H9 (cell line): ENCODE data around the gene HABP4. TPM values are rescaled to one million over a fixed set of nuclear protein-coding genes. Genes with fewer than 3 reads are reported as not detected.

Source experiments
- DNase-seq: peaks from one replicate; pipeline ENCODE4 v3.0.0-alpha.2; 2017
- H2AFZ ChIP-seq: one replicate; pipeline ENCODE4 v1.6.1; 2013; ENCODE audit warnings: mild to moderate bottlenecking, low read length, control low read depth, moderate library complexity
- H2AK5ac ChIP-seq: 2 replicates; pipeline ENCODE4 v1.6.1; 2013; ENCODE audit warnings: low read length, control low read depth, mixed read lengths; ENCODE audit not compliant: insufficient read length
- H2BK120ac ChIP-seq: one replicate; pipeline ENCODE4 v1.6.1; 2013; ENCODE audit warnings: low read depth, mild to moderate bottlenecking, low read length, control low read depth, inconsistent platforms; ENCODE audit not compliant: poor library complexity, severe bottlenecking
- H2BK12ac ChIP-seq: 2 replicates; pipeline ENCODE4 v1.6.1; 2013; ENCODE audit warnings: low read length, control low read depth, mixed read lengths, low read depth; ENCODE audit not compliant: insufficient read length
- H2BK15ac ChIP-seq: 2 replicates; pipeline ENCODE4 v1.6.1; 2013; ENCODE audit warnings: low read depth, low read length, control low read depth
- H2BK20ac ChIP-seq: one replicate; pipeline ENCODE4 v1.6.1; 2013; ENCODE audit warnings: low read depth, mild to moderate bottlenecking, low read length, control low read depth, inconsistent platforms; ENCODE audit not compliant: poor library complexity, severe bottlenecking
- H2BK5ac ChIP-seq: 2 replicates; pipeline ENCODE4 v1.6.1; 2013; ENCODE audit warnings: low read length, control low read depth, mixed read lengths; ENCODE audit not compliant: insufficient read length
- H3K14ac ChIP-seq: 2 replicates; pipeline ENCODE4 v1.6.1; 2013; ENCODE audit warnings: low read length, control low read depth; ENCODE audit not compliant: insufficient read depth
- H3K18ac ChIP-seq: 2 replicates; pipeline ENCODE4 v1.6.1; 2013; ENCODE audit warnings: low read depth, mild to moderate bottlenecking, mixed read lengths, low read length, control low read depth; ENCODE audit not compliant: insufficient read length
- H3K23ac ChIP-seq: 2 replicates; pipeline ENCODE4 v1.6.1; 2013; ENCODE audit warnings: low read length, control low read depth, mixed read lengths, low read depth; ENCODE audit not compliant: insufficient read length
- H3K23me2 ChIP-seq: 2 replicates; pipeline ENCODE4 v1.6.1; 2013; ENCODE audit warnings: low read depth, mild to moderate bottlenecking, mixed read lengths, low read length, control low read depth; ENCODE audit not compliant: insufficient read length, poor library complexity, severe bottlenecking
- H3K27ac ChIP-seq: 2 replicates; pipeline ENCODE4 v1.5.1; 2013; ENCODE audit warnings: low read length, control low read depth, mixed read lengths, low read depth; ENCODE audit not compliant: insufficient read length
- H3K27me3 ChIP-seq: 2 replicates; pipeline ENCODE4 v1.6.1; 2013; ENCODE audit warnings: low read length, control low read depth, inconsistent platforms; ENCODE audit not compliant: insufficient read depth
- H3K4ac ChIP-seq: 2 replicates; pipeline ENCODE4 v1.6.1; 2013; ENCODE audit warnings: low read depth, mild to moderate bottlenecking, control low read depth, inconsistent platforms, low read length, moderate library complexity
- H3K4me1 ChIP-seq: 2 replicates; pipeline ENCODE4 v1.6.1; 2013; ENCODE audit warnings: low read length, control low read depth, inconsistent platforms; ENCODE audit not compliant: insufficient read depth
- H3K4me2 ChIP-seq: 2 replicates; pipeline ENCODE4 v1.6.1; 2013; ENCODE audit warnings: low read length, control low read depth, mixed read lengths; ENCODE audit not compliant: insufficient read length, insufficient read depth
- H3K56ac ChIP-seq: 2 replicates; pipeline ENCODE4 v1.6.1; 2013; ENCODE audit warnings: low read depth, mild to moderate bottlenecking, mixed read lengths, low read length, control low read depth; ENCODE audit not compliant: insufficient read length
- H3K79me1 ChIP-seq: 2 replicates; pipeline ENCODE4 v1.6.1; 2013; ENCODE audit warnings: low read depth, mild to moderate bottlenecking, moderate library complexity, low read length, control low read depth, inconsistent platforms; ENCODE audit not compliant: insufficient read depth, poor library complexity, severe bottlenecking
- H3K79me2 ChIP-seq: 2 replicates; pipeline ENCODE4 v1.6.1; 2013; ENCODE audit warnings: low read length, control low read depth, inconsistent platforms; ENCODE audit not compliant: insufficient read depth
- H3K9ac ChIP-seq: 2 replicates; pipeline ENCODE4 v1.6.1; 2013; ENCODE audit warnings: low read length, control low read depth, mixed read lengths; ENCODE audit not compliant: insufficient read length; ENCODE audit errors: extremely low read depth
- H3K9me3 ChIP-seq: one replicate; pipeline ENCODE4 v1.6.1; 2013; ENCODE audit warnings: low read depth, low read length, inconsistent platforms; ENCODE audit not compliant: control insufficient read depth
- H3T11ph ChIP-seq: one replicate; pipeline ENCODE4 v1.6.1; 2013; ENCODE audit warnings: mild to moderate bottlenecking, low read length, control low read depth, inconsistent platforms
- H4K20me1 ChIP-seq: one replicate; pipeline ENCODE4 v1.6.1; 2013; ENCODE audit not compliant: control insufficient read depth, insufficient read length, insufficient read depth
- H4K5ac ChIP-seq: 2 replicates; pipeline ENCODE4 v1.6.1; 2013; ENCODE audit warnings: low read depth, mild to moderate bottlenecking, mixed read lengths, low read length, control low read depth; ENCODE audit not compliant: insufficient read length
- H4K8ac ChIP-seq: replicated peaks from 2 replicates; pipeline ENCODE4 v1.6.1; 2013; ENCODE audit warnings: low read length, control low read depth, mixed read lengths, low read depth; ENCODE audit not compliant: insufficient read length
- H4K91ac ChIP-seq: 2 replicates; pipeline ENCODE4 v1.6.1; 2013; ENCODE audit warnings: low read depth, mild to moderate bottlenecking, moderate library complexity, mixed read lengths, low read length, control low read depth; ENCODE audit not compliant: insufficient read length
- H3K27ac Mint-ChIP-seq, 3 experiments: 2 replicates in 2 of 3; 3 replicates in 1 of 3; pipeline ENCODE4 v1.8.0; 2020 to 2021; ENCODE audit warnings: mixed read lengths in 3 of 3, mild to moderate bottlenecking in 1 of 3, moderate library complexity in 1 of 3
- H3K27me3 Mint-ChIP-seq: 2 replicates; pipeline ENCODE4 v1.8.0; 2021; ENCODE audit warnings: low read depth, mild to moderate bottlenecking, moderate library complexity, mixed read lengths
- H3K36me3 Mint-ChIP-seq, 3 experiments: 2 replicates in 2 of 3; 3 replicates in 1 of 3; pipeline ENCODE4 v1.8.0; 2020 to 2021; ENCODE audit warnings: low read depth in 3 of 3, mixed read lengths in 3 of 3; ENCODE audit not compliant: insufficient read depth in 1 of 3
- H3K4me1 Mint-ChIP-seq, 2 experiments: 2 replicates each; pipeline ENCODE4 v1.8.0; 2020; ENCODE audit warnings: mixed read lengths in 2 of 2
- H3K4me3 Mint-ChIP-seq, 2 experiments: 2 replicates in 1 of 2; 3 replicates in 1 of 2; pipeline ENCODE4 v1.8.0; 2020 to 2021; ENCODE audit warnings: mild to moderate bottlenecking in 2 of 2, mixed read lengths in 2 of 2, moderate library complexity in 1 of 2
- H3K9me3 Mint-ChIP-seq, 2 experiments: 2 replicates in 1 of 2; 3 replicates in 1 of 2; pipeline ENCODE4 v1.8.0; 2020; ENCODE audit warnings: mild to moderate bottlenecking in 2 of 2, mixed read lengths in 2 of 2, moderate library complexity in 1 of 2
- WGBS: extraction: QIAGEN DNeasy Blood & Tissue Kit; methylation state at CpG from one replicate; pipeline ENCODE4 v1.1.7; 2013; ENCODE audit warnings: missing lambda C conversion rate, low lambda C conversion rate, mixed read lengths; ENCODE audit not compliant: insufficient read length; ENCODE audit errors: extremely low coverage; 5-methylcytosine and 5-hydroxymethylcytosine counted together
- total RNA-seq: library from RNA; stranded (reverse); gene quantifications from 2 replicates; pipeline ENCODE4 v1.2.1, GENCODE V29; 2021
- TF ChIP-seq, protein P1 (sequence below): fragments of 200-600 bp; sonication (generic); conservative IDR thresholded peaks from 3 replicates; pipeline ENCODE4 v1.8.0; 2021; ENCODE audit warnings: antibody characterized with exemption, mild to moderate bottlenecking

The HABP4 gene
- total RNA-seq, 1 experiment from 2014 or later, result 7.5 TPM

GRCh38 chr9:96412174-96412913 is 37.6 kb upstream of the HABP4 start:
- Histone ChIP-seq H2BK5ac (no peak overlapping the region), H2BK12ac (no peak overlapping the region), H3K14ac (no peak overlapping the region), H4K91ac (no peak overlapping the region), H3K79me1 (peaks cover 6% of the 10 kb centered on the region), H2BK120ac (no peak overlapping the region), H3K56ac (no peak overlapping the region), H3K9me3 (no peaks in the 10 kb centered on the region), H2BK20ac (no peak overlapping the region), H3K9ac (no peak overlapping the region), H2AK5ac (no peak overlapping the region), H4K20me1 (no peaks in the 10 kb centered on the region), H3K27me3 (no peaks in the 10 kb centered on the region), H3K4ac (no peak overlapping the region), H3K4me2 (no peak overlapping the region), H3K27ac (no peak overlapping the region), H3K18ac (no peak overlapping the region), H2AFZ (no peak overlapping the region), H3K4me1 (peaks cover 5% of the 10 kb centered on the region; the same call in 1 of the 2 replicates), H4K8ac (no peak overlapping the region), H3T11ph (no peak overlapping the region), H3K79me2 (peaks cover 12% of the 10 kb centered on the region; the same call in 1 of the 2 replicates), H4K5ac (no peak overlapping the region), H3K23ac (no peak overlapping the region), H2BK15ac (no peak overlapping the region), H3K23me2 (peaks cover 3% of the 10 kb centered on the region)
- H3K4me1 Mint-ChIP-seq, result peaks cover 41 to 43% of the 10 kb centered on the region in 2 experiments
- H3K27me3 Mint-ChIP-seq, result no peaks in the 10 kb centered on the region
- H3K27ac Mint-ChIP-seq, result peak overlapping the region in 1 of 3 experiments; percentile 14; a peak in 1 of 7 replicates
- H3K4me3 Mint-ChIP-seq, result no peak overlapping the region
- H3K9me3 Mint-ChIP-seq, result no peaks in the 10 kb centered on the region; a peak in 1 of 5 replicates
- no peak for DNase-seq
- TF ChIP-seq, protein P1, sequence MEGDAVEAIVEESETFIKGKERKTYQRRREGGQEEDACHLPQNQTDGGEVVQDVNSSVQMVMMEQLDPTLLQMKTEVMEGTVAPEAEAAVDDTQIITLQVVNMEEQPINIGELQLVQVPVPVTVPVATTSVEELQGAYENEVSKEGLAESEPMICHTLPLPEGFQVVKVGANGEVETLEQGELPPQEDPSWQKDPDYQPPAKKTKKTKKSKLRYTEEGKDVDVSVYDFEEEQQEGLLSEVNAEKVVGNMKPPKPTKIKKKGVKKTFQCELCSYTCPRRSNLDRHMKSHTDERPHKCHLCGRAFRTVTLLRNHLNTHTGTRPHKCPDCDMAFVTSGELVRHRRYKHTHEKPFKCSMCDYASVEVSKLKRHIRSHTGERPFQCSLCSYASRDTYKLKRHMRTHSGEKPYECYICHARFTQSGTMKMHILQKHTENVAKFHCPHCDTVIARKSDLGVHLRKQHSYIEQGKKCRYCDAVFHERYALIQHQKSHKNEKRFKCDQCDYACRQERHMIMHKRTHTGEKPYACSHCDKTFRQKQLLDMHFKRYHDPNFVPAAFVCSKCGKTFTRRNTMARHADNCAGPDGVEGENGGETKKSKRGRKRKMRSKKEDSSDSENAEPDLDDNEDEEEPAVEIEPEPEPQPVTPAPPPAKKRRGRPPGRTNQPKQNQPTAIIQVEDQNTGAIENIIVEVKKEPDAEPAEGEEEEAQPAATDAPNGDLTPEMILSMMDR, result no peak
- H3K36me3 Mint-ChIP-seq, result peaks cover 0 to 20% (median 3%) of the 10 kb centered on the region in 3 experiments; a peak in 3 of 7 replicates
- WGBS, result no CpG with 5 or more reads among the region's 8 CpGs
